PC-9 (cell line): Measurements from ENCODE around the gene CDH13. TPM values are rescaled to one million over a fixed set of nuclear protein-coding genes. Genes with fewer than 3 reads are reported as not detected.

Experiments used
- BruUV-seq: library from RNA; stranded (reverse); fragments of 400-500 nt; replicated peaks from 2 replicates; lab custom pipeline; 2021; lab: Mats Ljungman, UMichigan
- CTCF ChIA-PET: fragments of 300-600 bp; sonication (Branson Sonifier 250); formaldehyde crosslinking; loops from one replicate; lab custom pipeline; 2022; ENCODE audit warnings: antibody characterized with exemption; lab: Charles Lee
- POLR2A ChIA-PET: fragments of 300-600 bp; sonication (Branson Sonifier 250); formaldehyde crosslinking; loops from one replicate; lab custom pipeline; 2022; ENCODE audit warnings: antibody characterized with exemption; ENCODE audit not compliant: unreplicated experiment; lab: Charles Lee
- DNase-seq, 2 experiments: peaks; one replicate each; pipeline versions ENCODE4 v3.0.0 to v3.0.0-alpha.2; 2015 to 2022; ENCODE audit warnings: mixed read lengths in 1 of 2
- H2AFZ ChIP-seq: fragments of 200-600 bp; sonication (generic); 2 replicates; pipeline ENCODE4 v1.8.1; 2017; ENCODE audit warnings: antibody characterized with exemption
- H3F3A ChIP-seq: fragments of 200-600 bp; sonication (generic); 2 replicates; pipeline ENCODE4 v1.8.1; 2017; ENCODE audit warnings: antibody characterized with exemption, mild to moderate bottlenecking, low read depth; ENCODE audit not compliant: insufficient read depth
- H3K27ac ChIP-seq: fragments of 200-600 bp; sonication (generic); 2 replicates; pipeline ENCODE4 v1.6.1; 2016; ENCODE audit warnings: mixed run types
- H3K27me3 ChIP-seq: fragments of 200-600 bp; sonication (generic); 2 replicates; pipeline ENCODE4 v1.6.1; 2016; ENCODE audit warnings: low read depth, mixed run types; ENCODE audit not compliant: insufficient read depth
- H3K36me3 ChIP-seq: fragments of 200-600 bp; sonication (generic); 2 replicates; pipeline ENCODE4 v1.6.1; 2016; ENCODE audit warnings: low read depth, mixed run types
- H3K4me1 ChIP-seq: fragments of 200-600 bp; sonication (generic); replicated peaks from 2 replicates; pipeline ENCODE4 v1.6.1; 2016; ENCODE audit warnings: mixed run types; ENCODE audit not compliant: insufficient read depth
- H3K4me2 ChIP-seq: fragments of 200-600 bp; sonication (generic); 2 replicates; pipeline ENCODE4 v1.6.1; 2017; ENCODE audit warnings: mixed run types
- H3K4me3 ChIP-seq: fragments of 200-600 bp; sonication (generic); 2 replicates; pipeline ENCODE4 v1.6.1; 2016; ENCODE audit warnings: mixed run types
- H3K79me2 ChIP-seq: fragments of 200-600 bp; sonication (generic); 2 replicates; pipeline ENCODE4 v1.6.1; 2017; ENCODE audit warnings: low read depth, mixed run types
- H3K9me2 ChIP-seq: fragments of 200-600 bp; sonication (generic); 2 replicates; pipeline ENCODE4 v1.8.1; 2017; ENCODE audit warnings: mild to moderate bottlenecking; ENCODE audit not compliant: insufficient read depth
- H3K9me3 ChIP-seq: fragments of 200-600 bp; sonication (generic); 2 replicates; pipeline ENCODE4 v1.8.1; 2016; ENCODE audit warnings: low read depth; ENCODE audit not compliant: insufficient read depth
- H4K20me1 ChIP-seq: fragments of 200-600 bp; sonication (generic); 2 replicates; pipeline ENCODE4 v1.8.1; 2017; ENCODE audit not compliant: insufficient read depth
- CTCF ChIP-seq: fragments of 200-600 bp; sonication (generic); conservative IDR thresholded peaks from 2 replicates; pipeline ENCODE4 v1.6.1; 2017; ENCODE audit warnings: mixed run types, antibody characterized with exemption, mild to moderate bottlenecking, moderate library complexity
- EZH2 ChIP-seq: fragments of 200-600 bp; sonication (generic); IDR thresholded peaks from 2 replicates; pipeline ENCODE4 v1.8.0; 2017; ENCODE audit warnings: antibody characterized with exemption, low read depth
- intact Hi-C: fragments of 100-400 bp; cut with micrococcal nuclease; formaldehyde crosslinking; loops from one replicate; pipeline ENCODE4 v1.10.0; 2022; ENCODE audit not compliant: unreplicated experiment
- total RNA-seq: library from RNA; stranded (reverse); gene quantifications from 2 replicates; pipeline ENCODE4 v1.2.3, GENCODE V29; 2021

Gene CDH13
- total RNA-seq, 1 experiment from 2014 or later, result 0.24 TPM

- ChIA-PET POLR2A (no interaction called here), CTCF (no interaction called here)
- no peak overlapping the region for H2AFZ ChIP-seq
- H3K79me2 ChIP-seq, result no peaks in the 10 kb centered on the region
- H3K4me1 ChIP-seq, result no peaks in the 10 kb centered on the region
- H4K20me1 ChIP-seq, result no peaks in the 10 kb centered on the region
- no peaks in the 10 kb centered on the region for H3K36me3 ChIP-seq
- no peak overlapping the region for H3K27ac ChIP-seq
- no peaks in the 10 kb centered on the region for H3K9me3 ChIP-seq
- BruUV-seq, result no TSS peak
- intact Hi-C loops, result no loop called here
- no peaks in the 10 kb centered on the region for H3F3A ChIP-seq
- peaks cover 4% of the 10 kb centered on the region; the same call in 1 of the 2 replicates for H3K27me3 ChIP-seq
- no peaks in the 10 kb centered on the region for H3K9me2 ChIP-seq
- no peak for DNase-seq
- TF ChIP-seq CTCF, result no peak
- TF ChIP-seq EZH2, result no peak
- no peak overlapping the region for H3K4me3 ChIP-seq
- no peak overlapping the region for H3K4me2 ChIP-seq
Observed at GRCh38 chr16:83538707-83539106, 911.9 kb downstream of the CDH13 start.

GRCh38 chr16:83539736-83540490 lies 913.1 kb downstream of the CDH13 start:
- TF ChIP-seq CTCF (no peak), EZH2 (no peak)
- H3K79me2 ChIP-seq, result no peaks in the 10 kb centered on the region
- ChIA-PET CTCF (no interaction called here), POLR2A (no interaction called here)
- no TSS peak for BruUV-seq
- H4K20me1 ChIP-seq, result no peaks in the 10 kb centered on the region
- H3K4me2 ChIP-seq, result no peak overlapping the region
- no peak overlapping the region for H3K27ac ChIP-seq
- H2AFZ ChIP-seq, result no peak overlapping the region
- no peak for DNase-seq
- no peaks in the 10 kb centered on the region for H3K9me2 ChIP-seq
- H3K36me3 ChIP-seq, result no peaks in the 10 kb centered on the region
- H3K4me3 ChIP-seq, result no peak overlapping the region
- H3F3A ChIP-seq, result no peaks in the 10 kb centered on the region
- no peaks in the 10 kb centered on the region for H3K4me1 ChIP-seq
- no peaks in the 10 kb centered on the region for H3K9me3 ChIP-seq
- intact Hi-C loops, result no loop called here
- 0 out of 2 replicates have a peak, but pooled peaks cover 4% of the 10 kb centered on the region for H3K27me3 ChIP-seq

- H2AFZ ChIP-seq, result no peak overlapping the region
- ChIA-PET CTCF (no interaction called here), POLR2A (no interaction called here)
- intact Hi-C loops, result no loop called here
- H3K4me2 ChIP-seq, result no peak overlapping the region
- no peak for DNase-seq
- H3K79me2 ChIP-seq, result no peaks in the 10 kb centered on the region
- H3K9me2 ChIP-seq, result no peaks in the 10 kb centered on the region
- H3K4me3 ChIP-seq, result no peak overlapping the region
- BruUV-seq, result no TSS peak
- no peaks in the 10 kb centered on the region for H3K9me3 ChIP-seq
- peaks cover 7% of the 10 kb centered on the region; the same call in 1 of the 2 replicates for H3K27me3 ChIP-seq
- no peak for TF ChIP-seq EZH2
- no peak for TF ChIP-seq CTCF
- H3K27ac ChIP-seq, result no peak overlapping the region
- H4K20me1 ChIP-seq, result no peaks in the 10 kb centered on the region
- no peaks in the 10 kb centered on the region for H3K4me1 ChIP-seq
- no peaks in the 10 kb centered on the region for H3K36me3 ChIP-seq
- no peaks in the 10 kb centered on the region for H3F3A ChIP-seq
Observed at GRCh38 chr16:83541231-83541630, 914.5 kb downstream of the CDH13 start.
